Measurements from ENCODE around the gene SLC2A11. TPM values are rescaled to one million over a fixed set of nuclear protein-coding genes. Genes with fewer than 3 reads are reported as not detected.
"Not testable (repeated sequence)": the region's sequence is repeated elsewhere in the genome, so short reads cannot be mapped to it uniquely, and the experiment has no call there.

Gene SLC2A11
- total RNA-seq, 1 experiment from 2014 or later: 4.9 TPM

DNA sequence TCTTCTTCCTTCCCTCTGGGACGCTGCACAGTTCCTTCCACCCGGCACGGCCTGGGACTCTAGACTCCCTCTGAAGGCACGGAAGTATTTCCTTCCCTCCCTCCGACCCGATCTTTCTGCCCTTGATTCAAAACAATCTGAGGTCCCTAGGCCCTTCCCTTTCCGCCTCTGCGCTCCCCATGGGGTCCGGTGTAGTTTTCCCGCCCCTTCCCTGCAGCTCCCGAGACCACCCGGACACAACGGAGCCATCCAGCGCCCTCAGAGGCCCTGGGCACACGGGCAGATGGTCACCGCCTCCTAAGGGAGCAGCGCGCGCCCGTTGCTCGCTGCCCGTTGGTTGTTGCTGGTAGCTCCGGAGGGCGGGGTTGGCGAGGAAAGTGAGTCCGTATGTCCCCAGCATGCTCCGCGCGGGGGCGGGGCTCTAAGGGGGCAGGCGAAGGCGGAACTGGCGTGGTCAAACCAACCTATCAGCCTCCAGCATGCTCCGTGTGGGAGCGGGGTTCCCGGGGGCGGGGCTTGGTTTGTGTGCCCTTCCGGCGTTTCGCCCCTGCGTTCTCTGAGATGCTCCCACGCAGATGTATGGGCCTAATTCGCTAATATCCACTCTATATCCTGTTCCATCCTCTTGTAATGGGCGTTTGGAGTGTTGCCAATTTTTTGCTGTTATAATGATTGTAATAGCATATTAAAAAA, 56.1 kb downstream of the SLC2A11 start:
- H3K27me3 ChIP-seq (replicated peaks; ENCODE audit: insufficient read depth, low read depth, low read length, poor library complexity): no peaks in the 10 kb centered on the region
- peak overlapping the region; percentile 95 for H3K27ac ChIP-seq (ENCODE audit: low read depth, low read length, poor library complexity, severe bottlenecking)
- ChIA-PET CTCF (interaction anchor here (0.6 kb wide), 1 partner anchor 265 kb away, joined by 11 read pairs; no protein-coding TSS in a partner anchor), POLR2A (ENCODE audit: low non-redundant PET) (interaction anchor here (0.6 to 0.7 kb wide), 3 partner anchors 88 to 641 kb away, joined by 3 to 6 read pairs (median 5); partner anchors contain the start of gene GUCD1)
- TF ChIP-seq CTCF (conservative IDR thresholded peaks at IDR 0.05; ENCODE audit: low read depth, low read length) (no peak), EZH2 (IDR thresholded peaks at IDR 0.05; ENCODE audit: borderline replicate concordance, low read depth, low read length, poor library complexity, severe bottlenecking) (no peak)
- intact Hi-C loops (cut with micrococcal nuclease; ENCODE audit: unreplicated experiment): no loop called here
- no peaks in the 10 kb centered on the region for H3K36me3 ChIP-seq (ENCODE audit: insufficient read depth, low read length, poor library complexity, severe bottlenecking)
- peak; percentile 100 for DNase-seq (ENCODE audit: low spot score)
- peaks cover 44% of the 10 kb centered on the region for H3K4me1 ChIP-seq (ENCODE audit: insufficient read depth, low read length, poor library complexity, severe bottlenecking)
- no peaks in the 10 kb centered on the region for H3K9me3 ChIP-seq (ENCODE audit: low read depth, low read length, poor library complexity, severe bottlenecking)
- BruUV-seq (replicated peaks): no TSS peak
- H3K4me3 ChIP-seq (ENCODE audit: low read depth, low read length, poor library complexity, severe bottlenecking): peak overlapping the region; percentile 52

GRCh38 chr22:23915290-23915689, 57.6 kb downstream of the SLC2A11 start:
- Histone ChIP-seq H3K36me3 (ENCODE audit: insufficient read depth, low read length, poor library complexity, severe bottlenecking) (peaks cover 2% of the 10 kb centered on the region), H3K27me3 (replicated peaks; ENCODE audit: insufficient read depth, low read depth, low read length, poor library complexity) (no peaks in the 10 kb centered on the region), H3K27ac (ENCODE audit: low read depth, low read length, poor library complexity, severe bottlenecking) (peak overlapping the region; percentile 95), H3K9me3 (ENCODE audit: low read depth, low read length, poor library complexity, severe bottlenecking) (no peaks in the 10 kb centered on the region), H3K4me1 (ENCODE audit: insufficient read depth, low read length, poor library complexity, severe bottlenecking) (peaks cover 29% of the 10 kb centered on the region), H3K4me3 (ENCODE audit: low read depth, low read length, poor library complexity, severe bottlenecking) (no peak overlapping the region)
- CTCF ChIA-PET: no interaction called here
- POLR2A ChIA-PET (ENCODE audit: low non-redundant PET): no interaction called here
- DNase-seq (ENCODE audit: low spot score): peak; percentile 50
- intact Hi-C loops (cut with micrococcal nuclease; ENCODE audit: unreplicated experiment): no loop called here
- no peak for TF ChIP-seq EZH2 (IDR thresholded peaks at IDR 0.05; ENCODE audit: borderline replicate concordance, low read depth, low read length, poor library complexity, severe bottlenecking)
- TF ChIP-seq CTCF (conservative IDR thresholded peaks at IDR 0.05; ENCODE audit: low read depth, low read length): no peak
- BruUV-seq (replicated peaks): no TSS peak

GRCh38 chr22:23920267-23920611, 62.6 kb downstream of the SLC2A11 start:
- intact Hi-C loops (cut with micrococcal nuclease; ENCODE audit: unreplicated experiment); DNase-seq (ENCODE audit: low spot score); BruUV-seq (replicated peaks); H3K27me3 ChIP-seq (replicated peaks; ENCODE audit: insufficient read depth, low read depth, low read length, poor library complexity); CTCF ChIA-PET; H3K4me1 ChIP-seq (ENCODE audit: insufficient read depth, low read length, poor library complexity, severe bottlenecking); H3K9me3 ChIP-seq (ENCODE audit: low read depth, low read length, poor library complexity, severe bottlenecking); H3K27ac ChIP-seq (ENCODE audit: low read depth, low read length, poor library complexity, severe bottlenecking); H3K4me3 ChIP-seq (ENCODE audit: low read depth, low read length, poor library complexity, severe bottlenecking); POLR2A ChIA-PET (ENCODE audit: low non-redundant PET): not testable (repeated sequence)
- peaks cover 26% of the 10 kb centered on the region for H3K36me3 ChIP-seq (ENCODE audit: insufficient read depth, low read length, poor library complexity, severe bottlenecking)

DNA sequence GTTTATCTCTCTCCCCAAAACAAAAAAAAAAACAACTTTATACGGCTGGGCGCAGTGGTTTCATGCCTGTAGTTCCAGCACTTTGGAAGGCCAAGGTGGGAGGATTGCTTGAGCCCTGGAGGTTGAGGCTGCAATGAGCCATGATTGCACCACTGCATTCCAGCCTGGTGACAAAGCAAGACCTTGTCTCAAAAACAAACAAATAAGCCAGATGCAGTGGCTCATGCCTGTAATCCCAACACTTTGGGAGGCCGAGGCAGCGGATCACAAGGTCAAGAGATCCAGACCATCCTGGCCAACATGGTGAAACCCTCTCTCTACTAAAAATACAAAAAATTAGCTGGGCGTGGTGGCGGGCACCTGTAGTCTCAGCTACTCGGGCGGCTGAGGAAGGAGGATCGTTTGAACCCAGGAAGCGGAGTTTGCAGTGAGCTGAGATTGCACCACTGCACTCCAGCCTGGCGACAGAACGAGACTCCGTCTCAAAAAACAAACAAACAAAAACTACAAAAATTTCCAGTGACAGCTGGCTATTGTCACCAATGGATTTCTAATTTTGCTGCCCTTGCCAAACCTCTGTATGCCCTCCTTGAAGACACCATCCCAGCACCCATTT, 64.0 kb downstream of the SLC2A11 start:
- ChIA-PET POLR2A (ENCODE audit: low non-redundant PET) (interaction anchor here (0.6 kb wide), 1 partner anchor 10 kb away, joined by 8 read pairs; no protein-coding TSS in a partner anchor), CTCF (interaction anchor here (0.6 kb wide), 1 partner anchor 27 kb away, joined by 7 read pairs; the partner anchor contains the start of gene MIF)
- Histone ChIP-seq H3K9me3 (ENCODE audit: low read depth, low read length, poor library complexity, severe bottlenecking) (peaks cover 12% of the 10 kb centered on the region), H3K36me3 (ENCODE audit: insufficient read depth, low read length, poor library complexity, severe bottlenecking) (peaks cover 41% of the 10 kb centered on the region)
- H3K4me1 ChIP-seq (ENCODE audit: insufficient read depth, low read length, poor library complexity, severe bottlenecking); BruUV-seq (replicated peaks); H3K4me3 ChIP-seq (ENCODE audit: low read depth, low read length, poor library complexity, severe bottlenecking); intact Hi-C loops (cut with micrococcal nuclease; ENCODE audit: unreplicated experiment); H3K27ac ChIP-seq (ENCODE audit: low read depth, low read length, poor library complexity, severe bottlenecking); DNase-seq (ENCODE audit: low spot score); H3K27me3 ChIP-seq (replicated peaks; ENCODE audit: insufficient read depth, low read depth, low read length, poor library complexity): not testable (repeated sequence)
